ENCODE results near the gene PCGF2. TPM values are rescaled to one million over a fixed set of nuclear protein-coding genes. Genes with fewer than 3 reads are reported as not detected.

PCGF2 gene
- 10 to 100 TPM in 2 of 4 donors, 1 to 10 TPM in 2; 8.5 to 13.5 (median 10.9) TPM for total RNA-seq

DNA sequence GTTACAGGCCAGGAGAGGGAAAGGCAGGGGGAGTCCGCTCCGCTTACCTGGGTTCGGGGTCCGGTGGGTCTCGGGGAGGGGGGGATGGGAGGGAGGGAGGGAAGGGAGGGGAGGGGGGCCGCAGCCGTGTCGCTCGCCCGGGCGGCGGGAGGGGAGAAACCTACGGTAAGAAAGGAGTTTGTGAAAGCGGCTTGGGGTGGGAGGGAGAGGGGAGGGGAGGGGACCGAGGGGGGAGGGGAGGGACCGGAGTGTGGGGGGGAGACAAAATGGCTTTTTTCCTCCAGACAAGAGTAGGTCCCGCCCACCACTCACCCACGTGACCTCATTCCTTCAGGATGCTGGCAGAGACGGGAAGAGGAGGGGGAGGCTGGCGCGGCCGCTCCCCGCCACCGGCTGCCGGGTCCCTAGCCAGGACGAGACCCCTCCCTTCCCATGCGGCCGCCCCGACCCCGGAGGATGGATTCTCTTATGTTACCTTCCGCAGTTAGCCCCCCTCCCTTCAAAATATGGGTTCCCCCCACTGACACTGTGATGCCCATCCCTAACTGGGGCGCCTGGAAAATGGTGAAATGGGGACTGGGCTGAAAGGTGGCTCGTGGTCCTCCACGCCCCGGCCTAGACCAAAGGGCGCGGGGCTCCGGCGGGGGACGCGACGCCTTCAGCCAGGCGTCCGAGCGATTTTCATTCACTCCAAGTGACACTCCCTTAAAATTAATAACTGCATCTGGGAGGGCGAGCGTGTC is at the start of gene PCGF2:
PCGF2 (minus strand) TSS at position 188 of the 743 bp plus-strand sequence. CDS start 7,934 bp downstream, outside the sequence.
- Histone ChIP-seq H3K27ac (peak within 1 kb of the TSS; percentile 77 to 93 (median 80)), H3K36me3 (no peaks in the 10 kb centered on the region), H3K4me1 (peaks cover 44 to 48% of the 10 kb centered on the region in 2 donors), H3K27me3 (no peaks in the 10 kb centered on the region), H3K4me3 (replicated peaks in 1 of 3) (peak within 1 kb of the TSS; percentile 50 to 98 (median 86)), H3K9me3 (no peaks in the 10 kb centered on the region)
- intact Hi-C loops (cut with DNase I), result no loop called here
- DNase-seq, result peak; percentile 96 to 99
- peak in 1 of 2 donors; percentile 53 for TF ChIP-seq POLR2A (IDR thresholded peaks at IDR 0.05)
- TF ChIP-seq, protein P1, sequence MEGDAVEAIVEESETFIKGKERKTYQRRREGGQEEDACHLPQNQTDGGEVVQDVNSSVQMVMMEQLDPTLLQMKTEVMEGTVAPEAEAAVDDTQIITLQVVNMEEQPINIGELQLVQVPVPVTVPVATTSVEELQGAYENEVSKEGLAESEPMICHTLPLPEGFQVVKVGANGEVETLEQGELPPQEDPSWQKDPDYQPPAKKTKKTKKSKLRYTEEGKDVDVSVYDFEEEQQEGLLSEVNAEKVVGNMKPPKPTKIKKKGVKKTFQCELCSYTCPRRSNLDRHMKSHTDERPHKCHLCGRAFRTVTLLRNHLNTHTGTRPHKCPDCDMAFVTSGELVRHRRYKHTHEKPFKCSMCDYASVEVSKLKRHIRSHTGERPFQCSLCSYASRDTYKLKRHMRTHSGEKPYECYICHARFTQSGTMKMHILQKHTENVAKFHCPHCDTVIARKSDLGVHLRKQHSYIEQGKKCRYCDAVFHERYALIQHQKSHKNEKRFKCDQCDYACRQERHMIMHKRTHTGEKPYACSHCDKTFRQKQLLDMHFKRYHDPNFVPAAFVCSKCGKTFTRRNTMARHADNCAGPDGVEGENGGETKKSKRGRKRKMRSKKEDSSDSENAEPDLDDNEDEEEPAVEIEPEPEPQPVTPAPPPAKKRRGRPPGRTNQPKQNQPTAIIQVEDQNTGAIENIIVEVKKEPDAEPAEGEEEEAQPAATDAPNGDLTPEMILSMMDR (IDR thresholded peaks at IDR 0.05), result no peak
- WGBS, 2 donors, result 0 to 1% methylated on average over 20 to 40 of the region's 47 CpGs

DNA sequence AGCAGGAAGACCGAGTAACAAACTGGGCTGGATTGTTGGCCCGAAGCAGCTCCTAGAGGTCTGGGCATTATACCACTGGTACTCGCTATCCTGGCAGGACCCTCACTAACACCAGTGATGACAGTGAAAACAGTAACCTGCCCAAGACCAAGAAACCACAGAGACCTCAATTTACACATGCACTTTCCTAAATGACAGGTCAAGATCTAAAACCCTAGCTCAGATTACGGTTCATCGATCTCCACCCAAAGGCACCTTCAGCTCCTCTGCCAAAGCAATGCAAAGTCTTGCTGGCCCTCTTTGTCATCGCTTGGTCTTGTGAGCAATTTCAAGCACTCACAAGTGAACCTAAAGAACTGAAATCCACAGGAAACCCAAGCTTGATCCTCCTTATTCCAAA is 49.7 kb upstream of the PCGF2 start:
- Histone ChIP-seq H3K27me3 (no peaks in the 10 kb centered on the region), H3K36me3 (peaks cover 14 to 18% of the 10 kb centered on the region in 2 donors), H3K4me1 (peaks cover 12 to 16% of the 10 kb centered on the region in 2 donors), H3K9me3 (no peaks in the 10 kb centered on the region), H3K27ac (peak overlapping the region in 1 of 3 donors; percentile 99), H3K4me3 (replicated peaks in 1 of 3) (no peak overlapping the region)
- 73 to 81% methylated on average over 6 of the region's 6 CpGs for WGBS, 2 donors
- TF ChIP-seq, protein P1 (IDR thresholded peaks at IDR 0.05), result no peak
- no peak for TF ChIP-seq POLR2A (IDR thresholded peaks at IDR 0.05)
- intact Hi-C loops (cut with DNase I), result no loop called here
- no peak for DNase-seq

DNA sequence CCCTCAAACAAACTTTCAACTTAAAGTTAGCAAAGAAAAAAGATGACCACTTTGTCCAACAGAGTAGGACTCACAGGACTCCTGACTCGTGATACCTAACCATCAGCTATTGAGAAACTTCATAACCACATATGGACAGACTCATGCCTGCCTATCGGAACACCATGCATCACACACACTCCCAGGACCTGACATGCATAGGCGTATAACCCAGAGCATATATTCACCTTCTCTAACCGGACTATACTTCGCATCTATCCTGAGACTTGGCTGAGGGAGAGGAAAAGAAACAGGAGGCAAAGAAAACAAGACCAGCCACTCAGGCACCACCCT is 49.0 kb upstream of the PCGF2 start:
- DNase-seq, result no peak
- H3K36me3 ChIP-seq, result peaks cover 8 to 11% of the 10 kb centered on the region in 2 donors
- H3K9me3 ChIP-seq, result no peaks in the 10 kb centered on the region
- peaks cover 12 to 16% of the 10 kb centered on the region in 2 donors for H3K4me1 ChIP-seq
- no peaks in the 10 kb centered on the region for H3K27me3 ChIP-seq
- intact Hi-C loops (cut with DNase I), result no loop called here
- no peak overlapping the region for H3K27ac ChIP-seq
- WGBS, 2 donors, result 72 to 75% methylated on average over 5 of the region's 5 CpGs
- no peak for TF ChIP-seq POLR2A (IDR thresholded peaks at IDR 0.05)
- TF ChIP-seq, protein P1 (IDR thresholded peaks at IDR 0.05), result no peak
- H3K4me3 ChIP-seq (replicated peaks in 1 of 3), result no peak overlapping the region

DNA sequence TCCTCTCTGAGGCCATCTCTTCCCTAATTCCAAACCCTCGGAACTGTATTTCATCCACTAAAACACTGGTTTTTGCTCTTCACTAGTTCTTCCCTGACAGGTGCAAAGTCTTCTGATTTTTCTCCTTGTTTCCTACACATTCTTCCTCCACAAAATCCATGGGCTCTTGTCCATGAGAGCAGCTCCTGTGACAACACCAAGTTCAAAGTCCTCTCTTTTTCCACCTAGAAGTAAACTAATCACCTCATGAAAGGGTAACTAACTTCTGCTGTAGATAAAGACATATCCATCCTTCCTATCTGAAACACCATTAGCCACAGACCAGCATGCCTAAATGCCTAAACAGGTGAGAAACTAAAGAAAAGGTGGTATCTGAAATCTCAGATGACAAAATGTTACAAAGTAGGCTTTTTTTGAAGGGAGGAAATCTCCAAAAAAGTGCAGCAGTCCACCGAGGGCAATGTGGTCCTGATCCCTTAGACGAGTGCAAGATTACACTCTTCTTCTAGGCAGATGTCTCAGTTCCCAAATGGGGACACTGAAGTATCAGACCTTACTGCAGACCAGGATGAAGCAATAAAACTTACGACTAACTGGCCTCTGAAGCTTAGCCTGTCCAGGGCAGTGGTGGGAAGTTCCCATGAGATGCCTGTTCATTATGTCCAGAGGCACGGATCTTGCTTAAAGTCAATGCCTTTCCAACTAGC is 48.5 kb upstream of the PCGF2 start:
- no peak overlapping the region for H3K4me3 ChIP-seq (replicated peaks in 1 of 3)
- intact Hi-C loops (cut with DNase I), result no loop called here
- no peaks in the 10 kb centered on the region for H3K9me3 ChIP-seq
- peaks cover 3 to 6% of the 10 kb centered on the region in 2 donors for H3K36me3 ChIP-seq
- WGBS, 2 donors, result 73 to 76% methylated on average over 5 of the region's 5 CpGs
- no peak overlapping the region for H3K27ac ChIP-seq
- no peak for DNase-seq
- peaks cover 12 to 16% of the 10 kb centered on the region in 2 donors for H3K4me1 ChIP-seq
- no peaks in the 10 kb centered on the region for H3K27me3 ChIP-seq
- TF ChIP-seq POLR2A (IDR thresholded peaks at IDR 0.05), result no peak
- TF ChIP-seq, protein P1 (IDR thresholded peaks at IDR 0.05), result no peak

DNA sequence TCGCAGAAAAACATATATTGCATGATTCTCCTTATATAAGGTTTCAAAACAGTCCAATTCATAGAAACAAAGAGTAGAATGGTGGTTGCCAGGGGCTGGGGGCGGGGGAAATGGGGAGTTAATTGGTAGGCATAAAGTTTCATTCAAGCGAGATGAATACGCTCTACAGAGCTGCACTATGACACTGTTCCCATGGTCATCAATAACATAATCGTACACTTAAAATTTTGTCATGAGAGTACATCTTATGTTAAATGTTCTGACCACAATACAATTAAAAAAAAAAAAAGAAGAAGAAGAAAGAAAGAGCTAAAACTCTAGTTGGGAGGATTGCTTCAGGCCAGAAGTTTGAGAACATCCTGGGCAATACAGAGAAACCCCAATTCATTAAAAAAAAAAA is 46.1 kb upstream of the PCGF2 start:
- Histone ChIP-seq H3K27me3 (no peaks in the 10 kb centered on the region), H3K4me3 (replicated peaks in 1 of 3) (no peak overlapping the region), H3K4me1 (peaks cover 12 to 24% of the 10 kb centered on the region in 2 donors), H3K27ac (no peak overlapping the region), H3K9me3 (no peaks in the 10 kb centered on the region), H3K36me3 (no peaks in the 10 kb centered on the region)
- intact Hi-C loops (cut with DNase I), result no loop called here
- WGBS, 2 donors, result 94 to 97% methylated on average over 5 of the region's 5 CpGs
- TF ChIP-seq, protein P1 (IDR thresholded peaks at IDR 0.05), result no peak
- TF ChIP-seq POLR2A (IDR thresholded peaks at IDR 0.05), result no peak
- DNase-seq, result no peak
